Stimulated activated effector memory CD8-positive, alpha-beta T cell treated with anti-CD3 and anti-CD28 coated beads, Interleukin-12 subunit alpha, Interleukin-12 subunit beta, amount 100 ng/mL, for 72 hours (primary cell): ENCODE measurements around the gene PTPRN2.

Experiments used
- ATAC-seq: fragments of 150-1000 bp; cut with Tn5 transposase; 2 replicates; pipeline ENCODE4 v1.10.0; 2021
- DNase-seq, 2 donors: peaks; one replicate each; pipeline ENCODE4 v3.0.0; 2021 to 2022; ENCODE audit warnings: low spot score in 2 of 2
- H3K27ac Mint-ChIP-seq: one replicate; pipeline ENCODE4 v1.8.0; 2022; ENCODE audit warnings: mild to moderate bottlenecking, mixed read lengths
- H3K36me3 Mint-ChIP-seq: one replicate; pipeline ENCODE4 v1.8.0; 2022; ENCODE audit warnings: mild to moderate bottlenecking, mixed read lengths
- H3K4me1 Mint-ChIP-seq: one replicate; pipeline ENCODE4 v1.8.0; 2022; ENCODE audit warnings: mixed read lengths
- H3K4me3 Mint-ChIP-seq: one replicate; pipeline ENCODE4 v1.8.0; 2022; ENCODE audit warnings: mild to moderate bottlenecking, mixed read lengths
- H3K9me3 Mint-ChIP-seq: one replicate; pipeline ENCODE4 v1.8.0; 2022; ENCODE audit warnings: mixed read lengths

PTPRN2 gene

DNA sequence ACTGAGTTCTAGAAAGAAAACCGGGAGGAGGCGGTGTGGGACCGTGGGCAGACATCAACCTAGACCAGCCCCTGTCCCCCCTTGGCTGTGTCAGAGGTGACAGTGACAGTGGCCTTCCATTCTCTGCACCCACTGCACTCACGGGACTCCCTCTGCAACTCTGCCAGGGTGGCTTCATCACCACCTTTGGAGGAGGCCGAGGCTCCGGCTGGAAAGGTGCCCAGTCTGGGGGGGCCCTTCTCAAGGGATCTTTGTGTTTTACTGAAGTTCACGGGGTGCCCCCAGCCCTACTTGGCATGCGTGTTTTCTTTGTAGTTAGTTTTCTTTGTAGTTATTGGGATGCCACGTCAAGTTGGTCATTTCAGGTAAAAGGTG lies 833.2 kb downstream of the PTPRN2 start:
- H3K4me1 Mint-ChIP-seq: no peaks in the 10 kb centered on the region
- no peaks in the 10 kb centered on the region for H3K36me3 Mint-ChIP-seq
- DNase-seq (no peak), ATAC-seq (no peak)
- no peak overlapping the region for H3K27ac Mint-ChIP-seq
- no peaks in the 10 kb centered on the region for H3K9me3 Mint-ChIP-seq
- no peak overlapping the region for H3K4me3 Mint-ChIP-seq

DNA sequence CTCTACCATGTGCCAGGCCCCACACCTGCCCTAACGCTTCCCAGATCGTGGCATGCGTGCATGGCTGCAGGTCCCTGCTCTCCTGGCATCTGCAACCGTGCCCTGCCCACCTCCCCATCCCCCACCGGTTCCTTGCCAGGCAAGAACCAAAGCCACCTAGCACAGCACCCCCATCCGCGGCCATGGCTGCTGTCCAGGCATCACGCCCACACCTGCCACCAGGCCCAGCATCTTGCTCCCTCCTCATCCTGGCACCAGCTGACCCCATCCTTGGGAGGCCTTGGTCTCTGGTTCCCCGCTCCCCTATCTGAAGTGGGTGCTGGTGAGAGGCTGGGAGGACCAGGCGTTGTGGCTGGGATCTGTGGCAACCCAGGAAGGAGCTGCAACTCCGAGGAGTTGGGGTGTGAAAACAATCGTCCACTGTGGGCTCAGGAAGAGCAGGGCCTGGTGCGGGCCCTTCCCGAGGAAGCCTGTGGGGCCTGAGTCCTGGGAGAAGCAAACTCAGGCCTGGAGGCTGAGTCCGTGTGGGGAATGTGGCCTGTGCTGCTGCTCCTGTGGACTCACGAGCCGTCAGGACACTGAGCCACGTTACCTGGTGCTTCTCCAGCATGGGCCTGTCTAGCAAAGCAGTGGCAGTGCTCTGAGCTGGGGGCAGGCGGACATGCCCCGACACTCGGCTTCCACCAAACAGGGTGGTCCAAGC lies 833.8 kb downstream of the PTPRN2 start:
- no peak for DNase-seq
- Mint-ChIP-seq H3K27ac (no peak overlapping the region), H3K4me1 (no peaks in the 10 kb centered on the region), H3K9me3 (no peaks in the 10 kb centered on the region), H3K4me3 (no peak overlapping the region), H3K36me3 (no peaks in the 10 kb centered on the region)
- no peak for ATAC-seq

DNA sequence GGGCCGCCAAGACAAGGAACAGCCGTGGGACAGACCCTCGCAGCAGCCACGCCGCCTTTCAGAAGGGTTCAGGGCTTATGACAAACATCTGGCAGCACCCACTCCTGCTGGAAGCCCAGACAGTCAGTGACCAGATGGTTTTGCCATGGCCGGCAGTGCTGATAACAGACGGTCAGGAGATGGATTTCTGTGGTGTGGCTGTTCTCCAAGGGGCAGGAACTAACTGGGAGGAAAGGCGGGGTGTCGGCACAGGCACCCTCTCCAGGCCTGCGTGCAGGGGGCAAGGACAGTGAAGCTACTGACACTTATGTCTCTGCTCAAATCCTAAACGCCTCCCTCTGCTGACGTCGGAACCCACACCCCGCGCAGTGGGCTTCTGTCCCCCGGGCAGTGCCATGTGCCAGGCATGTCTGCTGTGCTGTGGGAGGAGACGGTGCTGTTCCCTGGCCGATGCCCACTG lies 834.8 kb downstream of the PTPRN2 start:
- no peak overlapping the region for H3K4me3 Mint-ChIP-seq
- no peak overlapping the region for H3K27ac Mint-ChIP-seq
- no peak for ATAC-seq
- H3K4me1 Mint-ChIP-seq: no peaks in the 10 kb centered on the region
- H3K9me3 Mint-ChIP-seq: no peaks in the 10 kb centered on the region
- no peaks in the 10 kb centered on the region for H3K36me3 Mint-ChIP-seq
- DNase-seq: no peak

DNA sequence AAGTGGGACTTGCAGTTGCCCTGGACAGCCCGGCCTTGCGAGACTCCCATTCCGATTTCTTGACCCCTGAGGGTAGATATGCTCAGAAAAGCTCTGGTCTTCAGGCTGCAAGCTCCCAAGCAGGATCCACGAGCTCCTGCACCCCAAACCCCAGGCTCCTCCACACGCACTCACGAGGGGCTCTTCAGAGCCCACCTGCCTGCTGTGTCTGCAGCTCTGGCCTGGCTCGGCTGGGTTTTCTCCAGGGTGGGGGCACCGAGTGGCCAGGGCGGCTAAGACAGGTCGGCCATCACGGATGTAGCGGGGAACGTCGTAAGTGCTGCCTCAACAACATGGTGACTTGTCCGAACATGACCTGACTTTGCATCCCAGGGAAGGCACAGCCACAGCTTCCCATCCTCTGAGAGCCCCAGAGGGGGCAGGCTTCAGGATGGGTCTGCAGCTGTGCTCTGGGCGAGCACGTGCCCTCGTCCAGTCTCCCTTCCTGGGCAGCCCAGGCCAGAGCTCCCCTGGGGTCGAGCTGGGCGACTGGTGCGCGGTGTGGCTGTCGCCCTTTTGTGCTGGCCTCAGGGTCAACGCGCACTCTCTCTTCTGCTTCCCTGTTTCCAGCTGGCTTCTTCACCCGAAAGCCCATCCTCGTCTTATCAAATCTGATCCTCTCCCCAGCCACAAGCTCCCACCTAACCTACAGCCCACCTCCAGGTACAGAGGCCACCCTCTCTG lies 835.5 kb downstream of the PTPRN2 start:
- ATAC-seq (no peak), DNase-seq (no peak)
- Mint-ChIP-seq H3K27ac (no peak overlapping the region), H3K4me3 (no peak overlapping the region), H3K36me3 (no peaks in the 10 kb centered on the region), H3K4me1 (no peaks in the 10 kb centered on the region), H3K9me3 (no peaks in the 10 kb centered on the region)

DNA sequence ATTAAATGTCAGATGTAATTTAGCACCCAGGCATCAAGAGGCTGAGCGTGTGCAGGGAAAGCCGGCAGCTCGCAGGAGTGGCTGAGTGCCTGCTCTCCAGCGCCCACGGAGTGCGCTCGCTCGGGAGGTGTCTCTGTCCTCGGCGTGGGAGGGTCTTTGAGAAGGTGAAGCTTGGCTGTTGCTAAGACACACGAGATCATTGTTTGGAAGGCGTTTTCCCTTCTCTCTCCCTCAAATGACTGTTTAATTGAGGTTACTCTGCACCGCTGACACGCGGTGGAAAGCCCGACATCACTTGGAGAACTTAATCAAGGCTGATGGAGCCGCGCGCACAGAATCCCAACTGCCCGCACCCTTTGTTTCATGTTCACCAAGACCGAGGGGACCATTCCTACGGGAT lies 836.2 kb downstream of the PTPRN2 start:
- no peak for DNase-seq
- Mint-ChIP-seq H3K4me3 (no peak overlapping the region), H3K36me3 (no peaks in the 10 kb centered on the region), H3K9me3 (no peaks in the 10 kb centered on the region), H3K4me1 (no peaks in the 10 kb centered on the region), H3K27ac (no peak overlapping the region)
- no peak for ATAC-seq

DNA sequence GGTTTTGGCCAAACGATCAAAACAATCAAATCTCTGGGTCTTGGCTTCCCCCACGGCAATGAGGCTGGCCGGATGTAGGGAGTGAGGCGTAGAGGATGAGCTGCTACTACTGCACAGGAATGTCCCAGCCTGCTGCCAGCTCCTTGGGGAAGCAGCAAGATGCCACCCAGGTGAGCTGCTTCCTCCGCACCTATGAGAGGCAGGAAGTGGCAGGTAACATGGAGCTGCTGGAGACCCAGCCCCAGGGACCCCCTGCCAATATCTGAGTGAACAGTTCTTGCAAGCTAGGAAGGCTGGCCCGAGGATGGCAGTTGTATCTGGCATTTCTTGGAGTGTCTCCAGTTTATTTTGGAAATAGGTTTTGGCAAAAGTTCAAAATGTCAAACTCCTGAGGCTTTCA lies 837.3 kb downstream of the PTPRN2 start:
- Mint-ChIP-seq H3K4me1 (no peaks in the 10 kb centered on the region), H3K36me3 (no peaks in the 10 kb centered on the region), H3K4me3 (no peak overlapping the region), H3K9me3 (no peaks in the 10 kb centered on the region), H3K27ac (no peak overlapping the region)
- ATAC-seq (no peak), DNase-seq (no peak)

DNA sequence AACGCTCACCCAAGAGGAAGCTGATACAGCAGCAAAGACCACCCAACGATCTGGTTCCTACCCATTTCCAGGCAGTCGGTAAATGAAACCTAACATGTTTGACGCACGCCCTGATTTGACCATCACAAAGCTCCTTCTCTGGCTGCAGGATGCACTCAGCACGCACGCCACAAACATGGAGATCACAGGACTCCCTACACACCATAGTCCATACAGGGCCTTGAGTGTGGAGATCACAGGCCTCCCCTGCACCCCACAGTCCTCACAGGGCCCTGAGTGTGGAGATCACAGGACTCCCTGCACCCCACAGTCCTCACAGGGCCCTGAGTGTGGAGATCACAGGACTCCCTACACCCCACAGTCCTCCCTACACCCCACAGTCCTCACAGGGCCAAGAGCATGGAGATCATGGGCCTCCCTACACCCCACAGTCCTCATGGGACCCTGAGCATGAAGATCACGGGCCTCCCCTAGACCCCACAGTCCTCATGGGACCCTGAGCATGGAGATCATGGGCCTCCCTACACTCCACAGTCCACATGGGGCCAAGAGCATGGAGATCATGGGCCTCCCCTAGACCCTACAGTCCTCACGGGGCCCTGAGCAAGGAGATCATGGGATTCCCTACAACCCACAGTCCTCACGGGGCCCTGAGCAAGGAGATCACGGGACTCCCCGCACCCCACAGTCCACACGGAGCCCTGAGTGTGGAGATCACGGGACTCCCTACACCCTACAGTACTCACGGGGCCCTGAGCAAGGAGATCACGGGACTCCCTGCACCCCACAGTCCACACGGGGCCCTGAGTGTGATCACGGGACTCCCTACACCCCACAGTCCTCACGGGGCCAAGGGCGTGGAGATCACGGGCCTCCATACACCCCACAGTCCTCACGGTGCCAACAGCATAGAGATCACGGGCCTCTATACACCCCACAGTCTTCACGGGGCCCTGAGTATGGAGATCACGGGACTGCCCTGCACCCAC lies 841.6 kb downstream of the PTPRN2 start:
- Mint-ChIP-seq H3K36me3 (no peaks in the 10 kb centered on the region), H3K9me3 (no peaks in the 10 kb centered on the region), H3K4me1 (no peaks in the 10 kb centered on the region), H3K27ac (no peak overlapping the region), H3K4me3 (no peak overlapping the region)
- DNase-seq: no peak
- peak; percentile 46 for ATAC-seq

DNA sequence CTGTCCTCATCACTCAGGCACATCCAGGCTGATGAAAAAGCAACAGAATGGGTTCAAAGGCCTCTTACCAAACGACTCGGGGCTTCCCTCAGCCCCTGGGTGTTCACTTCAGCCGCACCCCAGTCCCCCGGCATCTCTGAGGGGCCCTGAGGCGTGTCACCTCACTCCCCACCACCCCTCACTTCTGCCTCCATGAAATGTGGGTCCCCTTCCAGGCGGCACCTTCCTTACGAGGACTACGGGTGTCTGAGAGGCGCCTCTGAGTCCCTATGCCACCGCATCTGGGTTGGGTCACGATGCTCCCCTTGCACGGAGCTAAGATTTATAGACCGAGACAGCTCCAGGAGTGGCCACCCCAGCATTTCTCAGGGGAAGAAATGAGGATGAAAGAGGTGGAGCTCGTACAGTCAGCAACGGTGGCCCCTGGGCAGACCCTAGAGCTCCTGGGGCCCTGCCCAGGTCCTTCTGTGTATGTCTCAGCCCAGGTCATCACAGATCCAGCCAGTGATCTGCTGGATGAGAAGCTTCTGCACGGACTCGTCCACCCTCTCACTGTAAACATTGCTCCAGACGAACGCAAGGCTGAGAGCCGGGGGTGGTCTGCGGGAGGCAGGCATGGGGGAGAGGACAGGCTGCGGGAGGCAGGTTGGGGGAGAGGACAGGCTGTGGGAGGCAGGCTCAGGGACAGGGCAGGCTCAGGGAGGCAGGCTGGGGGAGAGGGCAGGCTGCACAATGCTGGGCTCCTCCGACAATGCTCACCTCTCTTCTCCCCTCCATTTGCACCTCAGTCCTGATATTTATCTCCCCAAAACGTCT lies 842.6 kb downstream of the PTPRN2 start:
- Mint-ChIP-seq H3K4me3 (no peak overlapping the region), H3K36me3 (no peaks in the 10 kb centered on the region), H3K9me3 (no peaks in the 10 kb centered on the region), H3K4me1 (no peaks in the 10 kb centered on the region), H3K27ac (no peak overlapping the region)
- ATAC-seq: peak; percentile 48
- no peak for DNase-seq

DNA sequence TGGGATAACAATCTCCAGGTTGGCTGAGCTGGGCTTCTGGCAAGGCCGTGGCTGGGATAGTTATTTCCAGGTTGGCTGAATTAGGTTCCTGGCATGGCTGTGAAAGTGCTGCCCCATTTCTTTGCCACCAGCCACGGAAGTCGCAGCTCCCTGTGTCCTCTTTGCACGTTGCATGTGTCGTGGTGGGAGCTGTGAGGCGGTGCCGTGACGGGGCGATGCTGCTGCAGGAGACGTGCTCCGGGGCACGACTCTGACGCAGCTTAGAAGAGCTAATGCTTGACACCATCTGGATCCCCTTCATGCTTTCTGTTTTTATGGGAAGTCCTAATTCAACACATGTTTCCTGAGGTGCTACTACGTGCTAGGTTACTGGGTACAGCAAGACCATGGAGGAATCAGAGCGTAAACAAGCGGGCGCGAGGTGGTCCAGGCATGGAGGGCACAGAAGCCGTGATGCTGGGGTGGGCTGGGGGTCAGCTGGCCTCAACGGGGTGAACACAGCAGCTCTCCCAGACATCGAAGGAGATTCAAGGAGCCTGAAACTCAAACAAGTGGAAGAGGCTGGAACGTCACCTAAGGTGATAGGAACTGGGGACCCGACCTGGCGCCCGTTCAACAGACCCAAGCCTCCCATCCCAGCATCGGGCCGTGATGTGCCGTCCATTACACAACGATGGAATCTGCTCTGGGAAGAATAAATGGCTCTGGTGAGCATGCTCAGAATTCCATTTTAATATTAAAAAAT lies 843.7 kb downstream of the PTPRN2 start:
- no peak overlapping the region for H3K27ac Mint-ChIP-seq
- H3K4me3 Mint-ChIP-seq: no peak overlapping the region
- no peaks in the 10 kb centered on the region for H3K36me3 Mint-ChIP-seq
- DNase-seq: no peak
- ATAC-seq: no peak
- H3K4me1 Mint-ChIP-seq: no peaks in the 10 kb centered on the region
- H3K9me3 Mint-ChIP-seq: no peaks in the 10 kb centered on the region

DNA sequence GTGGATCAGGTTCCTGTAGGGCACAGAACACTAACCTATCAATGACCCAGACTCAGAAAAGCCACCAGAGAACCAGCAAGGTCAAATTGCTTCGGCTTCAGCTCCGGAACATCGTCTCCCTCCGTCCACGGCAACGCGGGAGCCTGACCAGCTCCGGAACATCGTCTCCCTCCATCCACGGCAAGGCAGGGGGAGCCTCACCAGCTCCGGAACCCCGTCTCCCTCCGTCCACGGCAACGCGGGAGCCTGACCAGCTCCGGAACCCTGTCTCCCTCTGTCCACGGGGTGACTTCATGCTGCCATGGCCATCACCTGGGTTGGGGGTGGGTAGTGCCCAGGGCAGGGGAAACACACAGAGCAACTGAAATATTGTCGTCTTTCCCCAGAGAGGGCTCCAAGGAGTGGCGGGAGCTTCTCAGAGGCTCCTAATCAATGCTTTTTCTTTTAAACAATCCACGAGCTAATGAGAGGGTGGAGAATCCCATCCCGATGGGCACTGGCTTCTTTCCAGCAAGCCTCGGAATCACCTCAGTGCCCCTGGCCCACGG lies 847.3 kb downstream of the PTPRN2 start:
- Mint-ChIP-seq H3K4me1 (no peaks in the 10 kb centered on the region), H3K9me3 (no peaks in the 10 kb centered on the region), H3K4me3 (no peak overlapping the region), H3K36me3 (no peaks in the 10 kb centered on the region), H3K27ac (no peak overlapping the region)
- ATAC-seq (no peak), DNase-seq (no peak)

DNA sequence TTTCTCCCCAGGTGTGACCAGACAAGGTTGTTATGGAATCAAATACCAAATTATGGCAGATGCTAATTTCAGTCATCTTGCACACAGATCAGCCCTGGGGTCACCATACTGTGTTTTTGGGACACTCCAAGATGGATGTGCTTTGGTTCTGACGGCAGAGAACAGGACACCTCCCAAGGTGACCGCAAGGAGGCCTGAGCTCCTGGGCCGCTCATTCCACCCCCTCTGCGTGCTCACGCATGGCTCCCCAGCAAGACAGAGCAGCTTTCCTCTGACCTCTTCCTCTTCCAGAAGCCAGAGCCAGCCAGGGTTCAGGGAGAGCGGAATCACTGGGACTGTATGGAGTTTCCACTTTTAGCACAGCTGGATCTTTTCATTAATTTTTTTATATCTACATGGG lies 848.0 kb downstream of the PTPRN2 start:
- Mint-ChIP-seq H3K27ac (no peak overlapping the region), H3K4me3 (no peak overlapping the region), H3K9me3 (no peaks in the 10 kb centered on the region), H3K36me3 (no peaks in the 10 kb centered on the region), H3K4me1 (no peaks in the 10 kb centered on the region)
- DNase-seq (no peak), ATAC-seq (no peak)

DNA sequence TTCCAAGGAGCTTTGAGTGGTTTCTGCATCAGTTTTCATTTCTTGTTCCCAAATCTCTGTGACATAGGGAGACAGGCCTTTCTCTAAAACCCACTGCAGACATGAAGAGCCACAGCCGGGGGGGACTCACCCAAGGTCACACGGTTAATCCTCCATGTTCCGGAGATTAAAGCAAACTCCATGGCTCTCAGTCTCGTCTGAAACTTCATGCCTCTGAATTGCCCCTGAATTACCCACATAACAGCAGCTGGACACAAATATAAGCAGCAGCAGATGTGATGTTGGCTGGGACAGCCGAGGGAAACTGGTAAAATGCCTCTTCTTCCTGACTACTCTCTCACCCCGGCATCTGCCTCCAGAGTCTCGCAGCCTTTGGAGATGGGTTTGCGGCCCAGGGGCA lies 848.6 kb downstream of the PTPRN2 start:
- no peak for DNase-seq
- no peak overlapping the region for H3K4me3 Mint-ChIP-seq
- H3K36me3 Mint-ChIP-seq: no peaks in the 10 kb centered on the region
- no peak for ATAC-seq
- H3K4me1 Mint-ChIP-seq: no peaks in the 10 kb centered on the region
- H3K9me3 Mint-ChIP-seq: no peaks in the 10 kb centered on the region
- H3K27ac Mint-ChIP-seq: no peak overlapping the region

DNA sequence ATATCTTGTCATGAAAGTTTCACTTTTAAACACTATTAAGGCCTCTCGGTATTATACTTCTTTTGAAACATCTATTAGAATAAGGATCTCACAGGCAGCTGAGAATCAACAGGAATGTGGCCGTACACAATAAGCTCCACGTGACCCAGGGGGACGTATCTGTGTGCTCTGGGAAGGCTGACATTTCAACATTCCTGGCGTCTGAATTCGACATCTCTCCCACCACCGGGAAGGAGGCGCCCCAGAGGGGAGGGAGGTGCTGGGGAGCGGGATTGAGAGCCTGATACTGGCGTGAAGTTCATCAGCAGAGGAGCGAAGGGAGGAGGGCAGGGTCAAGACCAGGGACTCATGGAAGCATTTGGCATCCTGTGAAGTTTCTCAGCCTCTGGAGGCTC lies 849.6 kb downstream of the PTPRN2 start:
- ATAC-seq: no peak
- Mint-ChIP-seq H3K36me3 (no peaks in the 10 kb centered on the region), H3K4me1 (no peaks in the 10 kb centered on the region), H3K4me3 (no peak overlapping the region), H3K9me3 (no peaks in the 10 kb centered on the region), H3K27ac (no peak overlapping the region)
- no peak for DNase-seq
